NCI-H226 (cell line): Measurements from ENCODE around the gene HSPA9.
A peak's percentile ranks its signal among the peaks of the same experiment; 100 is the strongest.

Source experiments
- DNase-seq: peaks from one replicate; pipeline ENCODE4 v3.0.0-alpha.2; 2015

The HSPA9 gene

DNA sequence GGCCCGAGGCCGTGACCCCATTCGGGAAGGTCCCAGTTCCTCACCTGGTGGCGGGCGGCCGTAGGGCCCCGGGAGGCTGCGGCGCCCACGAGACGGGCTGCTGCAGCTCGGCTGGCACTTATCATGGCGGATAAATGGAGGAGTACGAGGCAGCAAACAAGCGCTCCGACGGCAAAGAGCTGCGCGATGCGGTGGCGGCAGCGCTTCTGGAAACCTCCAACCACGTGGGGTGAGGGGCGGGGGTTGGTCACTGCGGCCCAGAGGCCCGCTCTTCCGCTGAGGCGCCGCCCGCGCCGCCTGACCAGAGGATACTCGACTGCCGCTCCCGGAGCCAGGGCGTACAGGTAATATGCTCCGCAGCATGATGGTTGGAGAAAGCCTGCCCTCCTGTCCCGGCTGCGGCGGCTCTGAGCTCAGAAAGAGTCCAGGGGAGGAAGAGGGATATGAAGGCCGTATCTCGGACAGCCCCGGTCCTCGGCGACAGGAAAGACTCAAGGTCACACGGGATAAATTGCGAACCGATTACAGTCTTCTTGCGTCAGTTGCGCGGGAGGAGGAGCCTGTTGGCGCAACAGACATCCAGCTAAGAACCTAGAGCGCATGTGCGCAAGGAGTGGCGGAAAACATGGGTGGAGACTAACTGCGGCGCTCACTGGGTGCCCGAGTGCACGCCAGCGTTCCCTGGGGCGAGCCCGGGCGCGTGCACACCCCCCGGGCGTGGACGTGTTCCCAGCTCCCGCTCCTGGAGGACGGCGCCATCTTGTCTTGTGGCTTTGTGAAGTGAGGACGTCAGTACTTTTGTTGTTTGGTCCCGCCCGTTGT lies at the start of gene HSPA9:
Gene HSPA9 (minus strand): TSS at position 208 of the 822 bp plus-strand sequence. CDS start 83 bp downstream, at position 125.
- DNase-seq, result peak; percentile 97

DNA sequence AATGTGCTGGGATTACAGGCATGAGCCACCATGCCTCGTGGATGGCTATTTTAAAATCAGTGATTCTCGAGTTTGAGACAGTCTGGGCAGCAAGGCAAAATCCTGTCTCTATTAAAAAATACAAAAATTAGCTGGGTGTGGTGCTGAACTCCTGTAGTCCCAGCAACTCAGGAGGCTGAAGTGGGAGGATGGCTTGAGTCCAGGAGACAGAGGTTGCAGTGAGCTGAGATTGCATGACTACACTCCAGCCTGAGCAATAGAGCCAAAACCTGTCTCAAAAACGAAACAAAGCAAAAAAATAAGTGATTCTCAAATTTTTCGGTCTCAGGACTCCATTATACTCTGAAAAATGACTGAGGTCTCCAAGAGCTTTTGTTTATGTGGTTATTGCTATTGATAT lies 47.9 kb upstream of the HSPA9 start:
- DNase-seq, result peak; percentile 33

DNA sequence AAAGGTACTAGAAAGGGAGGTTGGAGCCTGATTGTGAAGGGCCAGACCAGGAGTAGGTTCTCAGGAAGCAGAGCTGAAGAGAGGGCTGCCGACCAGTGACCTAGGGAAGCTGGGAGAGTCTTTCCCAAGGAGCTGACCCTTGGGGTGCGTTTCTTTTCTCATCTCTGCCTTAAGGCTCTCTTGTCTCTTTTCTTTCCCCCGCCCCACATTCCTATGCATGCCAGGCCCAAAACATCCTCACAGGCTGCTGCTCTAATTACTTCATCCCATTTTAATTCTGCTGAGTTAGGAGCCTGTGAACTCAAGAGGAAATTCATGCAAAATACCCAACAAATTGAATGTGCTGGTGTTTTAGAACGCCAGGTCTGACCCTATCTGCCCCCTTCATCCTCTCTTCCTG lies 46.9 kb upstream of the HSPA9 start:
- no peak for DNase-seq

DNA sequence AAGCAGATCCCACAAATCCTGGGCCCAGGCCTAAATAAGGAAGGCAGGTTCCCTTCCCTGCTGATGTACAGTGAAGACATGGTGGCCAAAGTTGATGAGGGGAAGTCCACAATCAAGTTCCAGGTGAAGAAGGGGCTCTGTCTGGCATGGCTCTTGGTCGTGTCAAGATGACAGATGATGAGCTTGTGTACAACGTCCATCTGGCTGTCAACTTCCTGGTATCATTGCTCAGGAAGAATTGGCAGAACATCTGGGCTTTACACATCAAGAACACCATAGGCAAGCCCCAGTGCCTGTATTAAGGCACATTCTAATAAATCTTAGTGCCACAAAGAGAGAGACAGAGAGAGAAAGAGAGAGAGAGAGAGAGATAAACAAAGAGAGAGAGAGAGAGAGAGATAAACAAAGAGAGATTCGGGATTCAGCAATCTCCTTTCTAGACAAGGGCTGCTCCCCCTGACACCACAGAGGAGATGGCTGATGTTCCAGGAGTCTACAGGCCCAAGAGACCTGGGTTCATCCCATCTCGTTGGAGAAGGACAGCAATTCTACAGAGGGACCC lies 45.5 kb upstream of the HSPA9 start:
- DNase-seq, result no peak

DNA sequence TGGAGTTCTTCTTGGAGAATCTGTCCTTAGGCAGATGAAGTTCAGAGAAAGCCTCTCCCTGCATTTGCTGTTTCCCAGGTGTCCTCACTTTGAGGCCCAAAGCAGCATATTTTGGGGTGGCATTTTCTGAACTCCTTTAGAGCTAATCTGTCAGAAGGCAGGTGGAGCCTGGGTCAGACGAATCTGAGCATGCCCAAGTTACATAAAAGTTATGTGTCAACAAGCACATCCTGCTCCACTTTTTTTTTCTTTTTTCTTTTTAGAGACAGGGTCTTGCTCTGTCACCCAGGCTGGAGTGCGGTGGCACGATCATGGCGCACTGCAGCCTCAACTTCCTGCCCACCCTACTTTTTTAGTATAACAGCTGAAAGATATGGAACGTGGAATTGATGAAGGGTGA lies 41.3 kb upstream of the HSPA9 start:
- no peak for DNase-seq

DNA sequence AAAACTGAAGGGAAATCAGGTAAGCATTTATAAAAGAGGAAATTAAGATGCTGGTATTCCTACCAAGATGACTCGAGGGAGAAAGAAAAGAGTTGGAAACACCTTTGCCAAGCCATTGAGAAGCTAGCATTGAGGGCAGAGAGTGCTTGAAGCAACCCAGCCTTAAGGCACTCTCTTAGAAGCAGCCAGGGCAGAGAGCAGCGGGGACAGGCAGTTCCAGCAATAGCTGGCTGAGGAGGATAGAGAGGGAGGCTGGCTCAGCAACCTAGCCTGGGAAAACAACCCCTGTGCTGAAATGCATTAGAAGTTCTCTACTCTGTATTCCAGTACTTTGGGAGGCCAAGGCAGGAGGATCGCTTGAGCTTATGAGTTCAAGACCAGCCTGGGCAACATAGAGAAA lies 40.3 kb upstream of the HSPA9 start:
- DNase-seq, result no peak

DNA sequence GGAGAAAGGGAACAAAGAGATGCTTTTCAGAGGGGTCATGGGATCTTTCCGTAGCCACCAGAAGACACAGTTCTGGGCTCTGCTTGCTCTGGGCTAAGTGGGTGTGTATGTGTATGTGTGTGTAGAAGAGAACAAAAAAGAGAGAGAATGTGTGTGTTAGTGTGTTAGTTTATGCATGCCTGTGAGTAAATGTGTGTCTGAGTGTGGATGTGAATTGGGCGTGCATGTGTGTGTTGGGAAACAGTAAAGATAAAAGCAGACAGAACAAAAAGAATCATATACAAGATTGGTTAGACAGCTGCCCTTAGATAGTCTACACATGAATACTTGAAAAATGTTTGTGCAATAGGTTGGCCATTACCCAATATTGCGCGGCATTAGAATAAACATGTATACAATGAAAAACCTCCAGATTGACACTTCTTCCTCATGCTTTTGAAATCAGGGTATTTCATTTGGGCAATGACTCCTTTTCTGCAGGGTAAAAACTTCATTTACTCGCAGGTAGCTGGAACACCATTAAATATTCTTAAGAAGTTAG lies 36.5 kb upstream of the HSPA9 start:
- no peak for DNase-seq

DNA sequence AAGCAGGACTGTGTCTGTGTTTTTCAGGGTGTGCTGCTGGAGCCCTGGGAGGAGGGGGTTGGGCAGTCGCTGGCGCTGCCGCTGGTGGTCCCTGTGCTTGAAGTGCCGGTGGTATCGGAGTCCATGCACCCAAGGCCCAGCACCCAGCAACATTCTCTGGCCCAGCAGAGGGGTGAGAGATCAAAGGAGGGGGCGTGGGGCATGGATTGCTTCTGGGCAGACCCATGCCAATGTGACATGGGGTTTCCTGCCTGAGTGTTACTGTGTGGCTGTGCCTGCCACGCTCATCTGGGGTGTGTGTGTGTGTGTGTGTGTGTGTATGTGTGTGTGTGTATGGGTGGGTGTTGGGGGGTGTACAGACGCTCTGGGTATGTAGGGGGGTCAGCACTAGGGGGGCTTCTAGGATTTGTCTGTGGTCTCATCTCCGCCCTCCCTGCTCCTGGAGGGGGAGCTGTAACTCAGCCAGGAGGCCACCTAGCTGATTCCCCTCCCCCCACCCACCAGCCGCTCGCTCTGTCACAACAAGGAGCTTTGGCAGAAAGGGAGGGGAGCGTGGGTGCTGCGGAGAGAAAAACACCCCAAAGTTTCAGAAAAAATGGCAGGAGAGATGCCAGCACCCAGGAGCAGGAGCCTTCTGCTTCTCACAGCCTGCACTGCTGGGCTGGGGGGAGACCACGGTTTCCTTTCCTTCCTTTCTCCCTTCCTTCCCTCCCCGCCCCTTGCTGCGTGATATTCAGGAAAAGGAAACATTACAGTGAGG lies 35.9 kb upstream of the HSPA9 start:
- DNase-seq, result no peak

DNA sequence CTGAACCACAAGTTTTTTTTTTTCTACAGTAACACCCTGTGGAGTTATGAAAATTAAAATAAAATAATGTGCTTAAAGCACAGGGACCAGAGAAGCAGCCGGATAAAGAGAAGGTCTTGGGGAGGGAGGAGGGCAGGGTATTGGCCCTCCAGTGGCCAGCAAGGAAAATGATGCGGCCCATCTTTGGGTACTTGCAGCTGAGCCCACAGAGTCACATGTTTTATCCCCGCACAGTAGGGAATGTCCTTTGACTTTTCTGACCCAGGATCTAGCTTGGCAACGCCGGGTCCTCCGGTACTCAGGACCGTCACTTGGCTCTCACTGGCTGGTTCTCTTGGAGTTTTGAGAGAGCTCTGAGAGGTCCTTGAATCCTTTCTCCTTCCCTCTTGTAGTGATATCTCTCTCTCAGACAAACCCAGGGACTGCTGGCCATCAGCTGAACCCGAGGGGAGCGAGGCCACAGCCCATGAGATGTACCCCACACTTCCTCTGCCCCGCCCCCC lies 35.3 kb upstream of the HSPA9 start:
- no peak for DNase-seq

DNA sequence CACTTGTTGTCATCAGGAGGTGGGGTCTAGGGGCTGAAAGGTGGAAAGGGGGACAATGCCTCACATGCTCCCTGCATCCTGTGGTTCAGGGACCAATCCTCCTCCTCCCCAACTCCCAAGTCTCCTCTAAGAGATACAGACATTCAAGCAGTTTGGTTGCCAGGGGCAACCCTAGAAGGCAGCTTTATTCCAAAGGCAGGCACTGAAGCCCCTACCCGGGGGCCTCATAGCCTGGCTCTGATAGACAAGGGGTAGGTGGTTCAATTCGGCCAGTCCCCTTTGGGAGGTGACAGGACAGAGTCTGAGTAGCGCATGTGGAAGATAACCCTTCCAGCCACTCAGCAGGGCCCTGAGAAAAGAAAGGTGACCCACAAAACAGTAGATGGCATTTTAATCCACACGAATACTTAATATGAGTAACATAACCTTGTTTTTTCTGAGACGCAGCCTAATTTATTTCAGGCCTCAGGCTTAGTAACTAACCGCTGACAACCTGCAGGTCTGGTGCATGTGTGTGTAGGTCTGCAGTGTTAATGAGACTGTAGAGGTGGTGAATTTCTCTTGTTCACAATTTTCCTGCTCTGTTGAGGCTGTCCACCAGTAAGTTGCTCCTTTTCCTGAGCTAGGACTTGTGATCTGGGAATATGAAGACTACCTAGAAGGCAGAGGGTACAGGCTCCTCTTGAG lies 31.3 kb upstream of the HSPA9 start:
- no peak for DNase-seq

DNA sequence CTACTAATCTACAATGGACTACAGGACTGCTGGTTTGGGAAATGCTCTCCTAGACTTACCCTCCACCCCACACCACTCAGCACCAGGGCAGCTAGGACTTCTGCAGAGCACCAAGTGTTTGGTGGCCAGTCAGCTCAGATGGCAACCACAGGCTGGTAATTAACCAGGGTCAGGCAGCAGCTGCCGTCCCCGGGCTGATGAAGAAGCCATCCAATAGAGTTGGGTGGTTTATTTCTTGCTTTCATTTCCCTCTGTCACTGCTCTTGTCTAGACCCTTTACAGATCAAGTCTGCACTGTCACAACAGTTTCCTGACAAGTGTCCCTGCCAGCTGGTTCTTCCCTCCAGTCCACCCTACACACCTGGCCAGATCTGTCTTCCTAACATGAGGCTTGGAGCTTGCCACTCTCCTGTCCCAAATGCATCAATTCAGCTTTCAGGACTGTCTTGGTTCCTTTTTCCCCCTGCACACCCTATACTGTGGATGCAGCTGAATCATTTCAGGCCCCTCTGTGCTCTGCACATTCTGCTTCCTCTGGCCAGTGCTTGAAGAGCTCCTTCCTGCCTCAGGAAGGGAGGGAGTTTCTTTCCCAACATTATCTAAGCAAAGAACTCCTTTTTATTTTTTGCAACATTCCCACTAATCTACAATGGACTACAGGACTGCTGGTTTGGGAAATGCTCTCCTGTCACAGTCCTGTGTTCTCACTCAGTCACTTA lies 30.2 kb upstream of the HSPA9 start:
- no peak for DNase-seq

DNA sequence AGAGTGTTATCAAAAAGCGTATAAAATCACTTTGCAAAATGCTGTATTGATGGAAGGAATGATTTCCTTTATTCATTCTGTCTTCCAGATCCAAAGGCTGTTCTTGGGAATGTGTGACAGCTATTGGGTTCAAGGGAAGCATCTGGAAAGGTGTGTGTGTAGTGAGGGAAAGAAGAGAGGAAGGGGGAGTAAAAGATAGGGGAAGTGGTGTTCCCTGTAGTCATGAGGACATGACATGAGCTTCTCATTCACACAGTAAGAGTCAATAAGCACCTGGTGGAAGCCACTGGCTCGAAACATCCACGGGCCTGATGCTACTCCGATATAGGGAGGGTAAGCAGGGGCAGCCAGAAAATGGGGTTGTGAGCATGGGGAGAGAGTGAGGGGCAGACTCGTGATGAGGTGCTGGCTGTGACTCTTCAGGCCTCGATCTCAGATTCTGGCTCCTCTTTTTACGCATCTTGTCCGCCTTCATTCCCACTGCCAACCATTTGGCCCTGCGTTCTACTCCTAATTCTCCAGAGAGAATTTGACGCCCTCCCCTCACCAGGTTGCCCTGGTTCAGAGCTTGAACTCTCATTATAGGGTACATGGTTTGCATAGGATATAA lies 29.1 kb upstream of the HSPA9 start:
- DNase-seq, result no peak

DNA sequence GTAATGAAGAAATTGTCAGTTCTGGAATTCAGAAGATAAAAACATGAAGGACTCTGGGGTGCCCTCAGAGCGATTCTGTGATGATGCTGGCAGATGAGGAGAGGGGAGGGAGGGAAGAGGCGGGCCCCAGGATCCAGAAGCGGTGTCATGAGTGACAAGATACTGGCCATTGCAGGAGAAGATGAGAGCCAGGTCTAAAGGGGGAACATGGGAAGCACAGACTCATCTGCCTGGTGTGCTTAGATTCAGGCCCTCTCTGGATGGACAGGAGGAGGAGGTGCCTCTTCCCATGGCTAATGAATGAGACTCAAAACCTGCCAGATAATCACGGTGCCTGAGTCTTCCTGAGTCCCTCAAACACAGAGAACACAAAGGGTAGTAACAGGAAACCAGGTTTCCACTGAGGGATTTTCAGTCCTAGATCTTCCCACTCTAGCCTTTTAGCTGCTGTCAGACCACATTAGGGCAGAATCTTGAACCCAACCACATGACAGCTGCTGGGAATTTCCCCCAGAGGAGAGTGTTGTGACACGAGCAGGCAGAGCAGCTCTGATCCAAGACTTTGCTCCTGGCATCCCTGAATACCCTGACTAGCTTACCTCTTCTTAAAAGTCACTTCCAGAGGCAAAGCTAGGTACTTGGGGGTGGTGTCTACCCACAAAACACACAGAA lies 28.2 kb upstream of the HSPA9 start:
- DNase-seq, result no peak

DNA sequence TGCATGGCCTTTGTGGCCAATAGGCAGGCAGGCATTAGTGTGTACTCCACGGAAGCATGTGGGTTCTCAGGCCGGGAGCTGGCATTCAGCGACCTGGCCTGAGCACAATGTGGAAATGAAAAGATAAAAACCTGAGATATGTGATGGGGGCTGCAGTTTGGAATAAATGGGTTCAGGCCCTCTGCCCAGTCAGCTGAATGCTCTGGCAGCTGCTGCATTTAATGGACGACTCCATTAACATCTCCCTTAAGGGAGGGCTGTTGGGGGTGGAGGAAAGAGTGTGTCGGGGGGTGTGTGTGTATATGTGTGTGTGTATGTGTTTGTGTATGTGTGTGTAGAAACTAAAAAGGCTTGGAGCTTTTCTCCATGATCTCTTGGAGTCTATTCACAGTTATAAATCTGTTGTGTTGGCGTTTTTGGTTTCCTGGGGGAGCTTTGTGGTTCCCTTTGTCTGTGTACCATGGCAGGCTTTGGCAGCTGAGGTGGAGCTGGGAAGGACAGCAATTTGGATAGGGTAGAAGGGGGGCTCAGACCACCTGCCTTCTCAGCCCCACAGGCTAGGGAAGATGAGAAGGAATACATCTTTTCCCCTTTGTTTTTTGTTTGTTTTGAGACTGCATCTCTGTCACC lies 27.3 kb upstream of the HSPA9 start:
- no peak for DNase-seq

DNA sequence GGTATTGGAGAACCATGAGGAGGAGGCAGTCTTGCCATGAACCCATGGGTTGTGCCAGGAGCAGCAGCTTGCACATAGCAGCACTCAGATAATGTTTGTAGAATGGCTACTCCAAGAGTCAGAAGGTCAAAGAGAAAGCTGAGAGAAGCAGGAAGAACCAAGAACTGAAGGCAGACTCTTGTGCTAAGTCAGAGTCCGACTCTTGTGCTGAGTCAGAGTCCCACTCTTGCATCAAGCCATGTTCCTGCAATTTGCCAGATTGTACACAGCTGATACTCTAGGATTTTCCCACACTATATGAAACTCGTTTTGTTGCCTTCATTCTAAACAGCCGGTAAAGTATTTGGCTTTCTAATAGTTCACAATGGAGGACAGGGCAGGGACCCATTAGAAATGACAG lies 26.2 kb upstream of the HSPA9 start:
- no peak for DNase-seq

DNA sequence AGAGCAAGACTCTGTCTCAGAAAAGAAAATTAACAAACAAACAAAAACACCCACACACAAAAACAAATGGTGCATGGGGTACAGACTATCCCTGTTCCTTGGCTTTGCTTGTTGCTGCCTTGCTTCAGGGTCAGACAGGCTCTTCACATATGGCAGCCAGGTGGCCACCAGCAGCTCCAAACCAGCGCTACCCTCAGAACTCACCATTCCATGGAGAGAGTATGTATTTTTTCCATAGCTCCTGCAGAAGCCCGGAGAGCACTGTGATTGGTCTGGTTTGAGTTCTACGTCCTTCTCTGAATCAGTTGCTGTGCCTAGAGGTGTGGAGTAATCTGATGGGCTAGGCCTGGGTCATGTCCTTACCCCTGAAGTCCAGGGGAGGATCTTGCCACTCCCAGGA lies 25.2 kb upstream of the HSPA9 start:
- no peak for DNase-seq

DNA sequence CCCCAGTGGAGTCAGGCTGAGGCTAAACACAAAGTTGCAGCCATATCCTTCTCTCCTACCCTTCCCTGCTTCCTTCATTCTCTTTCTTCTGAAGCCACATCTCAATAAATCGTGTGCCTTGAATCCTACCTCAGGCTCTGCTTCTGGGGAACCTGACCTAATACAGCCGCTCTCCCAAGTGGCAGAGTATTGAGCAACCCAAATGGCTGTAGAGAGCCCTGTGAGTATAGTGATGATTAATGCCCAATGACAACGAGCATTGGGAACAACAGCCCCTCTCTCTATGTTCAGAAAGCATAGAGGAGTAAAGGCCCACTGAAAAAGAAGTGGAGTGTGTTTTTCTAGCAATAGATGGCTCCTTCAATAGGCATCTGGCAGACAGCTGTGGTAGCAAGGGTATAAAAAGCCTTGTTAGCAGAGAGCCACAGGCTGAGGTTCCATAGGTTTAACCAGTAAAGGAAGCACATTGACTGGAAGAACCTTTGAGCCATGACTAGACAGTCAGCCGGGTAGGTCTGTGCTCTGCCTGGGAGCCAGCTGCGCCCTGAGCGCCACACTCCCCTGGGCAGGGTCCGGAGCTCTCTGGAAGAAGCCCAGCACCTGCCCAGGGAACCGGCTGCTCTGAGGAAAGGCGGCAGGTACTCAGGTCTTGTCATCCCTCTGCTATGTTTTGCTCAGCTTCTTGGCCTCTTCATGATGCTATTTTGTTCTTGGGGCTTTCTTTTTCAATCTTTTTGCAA lies 22.6 kb upstream of the HSPA9 start:
- no peak for DNase-seq

DNA sequence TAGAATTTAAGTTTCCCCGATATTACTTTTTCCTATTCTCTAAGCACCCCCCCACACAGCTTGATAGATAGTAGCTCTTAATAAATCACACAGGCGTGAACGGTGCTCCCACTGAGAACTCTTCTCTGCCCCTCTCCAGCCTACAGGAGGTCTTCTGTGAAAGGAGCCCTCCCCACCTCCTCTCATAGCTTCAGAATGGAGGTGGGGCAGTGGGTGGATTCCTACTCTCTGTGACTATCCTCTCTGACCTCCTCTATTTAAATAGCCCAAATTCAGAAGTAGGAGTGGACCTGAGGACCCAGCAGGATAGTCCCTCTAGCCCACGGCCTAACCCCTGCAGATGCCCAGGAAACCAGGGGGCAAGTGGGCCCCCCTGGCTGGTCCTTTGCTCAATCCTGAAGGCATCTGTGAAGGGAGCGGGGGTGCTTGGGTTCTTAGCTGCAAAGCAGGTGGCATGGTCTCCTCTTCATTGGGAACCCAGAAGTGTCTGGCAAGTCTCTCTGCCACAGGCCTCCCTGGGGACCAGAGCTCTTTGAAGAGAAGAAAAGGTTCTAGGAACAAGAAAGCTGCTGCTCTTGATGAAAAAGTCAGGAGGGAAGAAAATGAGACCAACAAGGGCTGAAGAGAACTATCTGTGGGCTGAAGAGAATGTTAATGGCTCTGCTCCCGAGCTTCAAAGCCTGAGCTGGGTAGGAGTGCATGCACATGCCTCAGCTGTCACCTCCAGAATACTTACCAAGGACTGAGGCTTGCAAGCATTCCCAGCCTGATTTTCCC lies 21.1 kb upstream of the HSPA9 start:
- DNase-seq, result no peak

DNA sequence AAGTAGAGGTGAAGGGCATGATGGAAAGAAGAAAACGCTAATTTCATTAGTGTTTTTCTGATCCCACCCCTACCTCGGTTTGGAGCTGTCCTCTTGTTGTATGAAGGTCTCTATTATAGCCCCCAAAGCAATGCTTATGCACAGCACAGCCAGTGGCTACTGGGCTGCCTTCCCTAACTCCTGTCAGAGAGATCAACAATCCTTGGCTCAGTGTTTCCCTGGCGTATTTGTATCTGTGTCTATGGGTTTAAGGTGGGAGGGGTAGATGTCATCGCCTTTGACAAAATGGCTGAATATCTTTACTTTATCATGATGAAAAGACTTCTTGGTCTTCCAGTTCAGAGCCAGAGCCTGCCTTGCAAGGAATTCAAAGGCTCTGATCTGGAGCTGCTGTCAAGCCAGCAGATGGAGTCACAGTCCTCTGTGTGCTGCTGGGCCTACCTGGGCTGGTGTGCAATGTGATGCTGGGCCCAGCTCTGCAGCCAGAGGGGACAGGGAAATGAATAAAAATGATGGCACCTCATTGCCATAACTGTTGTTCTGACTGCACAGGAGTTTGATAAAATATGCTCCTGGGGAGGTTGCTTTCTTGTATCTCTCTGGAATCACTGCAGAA lies 20.1 kb upstream of the HSPA9 start:
- DNase-seq, result no peak
